B cell (primary cell): ENCODE data around the gene UQCC3. TPM values are rescaled to one million over a fixed set of nuclear protein-coding genes. Genes with fewer than 3 reads are reported as not detected.

Source experiments
- ATAC-seq: fragments of 200-7000 bp; cut with Tn5 transposase; one replicate; pipeline ENCODE4 v1.10.0; 2021; ENCODE audit warnings: low read depth, mild to moderate bottlenecking, moderate number of reproducible peaks, moderate library complexity
- CTCF ChIA-PET: fragments of 350-600 bp; sonication (Branson Sonifier 250); formaldehyde crosslinking; loops from one replicate; lab custom pipeline; 2021; ENCODE audit warnings: antibody characterized with exemption, inconsistent platforms; lab: Charles Lee
- POLR2A ChIA-PET: fragments of 350-600 bp; sonication (Branson Sonifier 250); formaldehyde crosslinking; loops from one replicate; lab custom pipeline; 2021; ENCODE audit warnings: antibody characterized with exemption; lab: Charles Lee
- DNase-seq: peaks from one replicate; pipeline ENCODE4 v3.0.0; 2013
- H2AFZ ChIP-seq: 2 replicates; pipeline ENCODE4 v1.6.1; 2012; ENCODE audit warnings: mild to moderate bottlenecking, low read depth, low read length; ENCODE audit not compliant: insufficient read depth, poor library complexity, severe bottlenecking
- H3K27ac ChIP-seq, 2 donors: 1 replicate in 1 of 2; 2 replicates in 1 of 2; pipeline ENCODE4 v1.5.1; 2012 to 2013; ENCODE audit warnings: low read length in 2 of 2, mild to moderate bottlenecking in 2 of 2, moderate library complexity in 1 of 2
- H3K27me3 ChIP-seq, 4 experiments: fragments of 200-600 bp in 1 of 4; sonication (generic) in 1 of 4; replicated peaks in 1 of 4; 1 replicate in 2 of 4; 2 replicates in 2 of 4; pipeline versions ENCODE4 v1.6.1 to v1.7.0; 2013 to 2016; ENCODE audit warnings: low read length in 3 of 4, mild to moderate bottlenecking in 2 of 4, mixed read lengths in 1 of 4, moderate library complexity in 1 of 4; ENCODE audit not compliant: insufficient read depth in 4 of 4, control insufficient read depth in 3 of 4; ENCODE audit errors: control extremely low read depth in 1 of 4
- H3K36me3 ChIP-seq, 2 experiments: replicated peaks in 1 of 2; 1 replicate in 1 of 2; 2 replicates in 1 of 2; pipeline versions ENCODE4 v1.6.1 to v1.7.1; 2013; ENCODE audit warnings: low read length in 1 of 2; ENCODE audit not compliant: insufficient read depth in 2 of 2, control insufficient read depth in 1 of 2; ENCODE audit errors: control extremely low read depth in 1 of 2, extremely low read depth in 1 of 2
- H3K4me1 ChIP-seq, 2 donors: fragments of 200-600 bp in 1 of 2; sonication (generic) in 1 of 2; 1 replicate in 1 of 2; 2 replicates in 1 of 2; pipeline versions ENCODE4 v1.5.1 to v1.6.1; 2013 to 2017; ENCODE audit warnings: low read length in 2 of 2; ENCODE audit not compliant: control insufficient read depth in 2 of 2, insufficient read depth in 2 of 2
- H3K4me2 ChIP-seq: replicated peaks from 2 replicates; pipeline ENCODE3; 2012; ENCODE audit warnings: mild to moderate bottlenecking, low read depth, low read length; ENCODE audit not compliant: poor library complexity, severe bottlenecking
- H3K4me3 ChIP-seq, 5 experiments: fragments of 200-600 bp in 1 of 5; sonication (generic) in 1 of 5; 1 replicate in 3 of 5; 2 replicates in 2 of 5; pipeline versions ENCODE4 v1.5.1 to v1.7.0; 2011 to 2016; ENCODE audit warnings: low read length in 4 of 5, mild to moderate bottlenecking in 4 of 5, low read depth in 2 of 5, control low read depth in 1 of 5, moderate library complexity in 1 of 5; ENCODE audit not compliant: insufficient read depth in 1 of 5; ENCODE audit errors: control extremely low read depth in 1 of 5, extremely low read depth in 1 of 5
- H3K79me2 ChIP-seq: fragments of 200-600 bp; sonication (generic); one replicate; pipeline ENCODE4 v1.6.0; 2016; ENCODE audit warnings: low read length; ENCODE audit not compliant: control insufficient read depth, insufficient read depth
- H3K9ac ChIP-seq: fragments of 200-600 bp; sonication (generic); 2 replicates; pipeline ENCODE4 v1.6.1; 2017; ENCODE audit warnings: mild to moderate bottlenecking, low read length, moderate library complexity
- H3K9me3 ChIP-seq, 3 donors: one replicate each; pipeline versions ENCODE4 v1.6.1 to v1.7.1; 2013; ENCODE audit warnings: low read length in 2 of 3; ENCODE audit not compliant: control insufficient read depth in 2 of 3, insufficient read depth in 1 of 3; ENCODE audit errors: control extremely low read depth in 1 of 3
- H4K20me1 ChIP-seq: 2 replicates; pipeline ENCODE4 v1.6.0; 2012; ENCODE audit warnings: mild to moderate bottlenecking, low read length; ENCODE audit not compliant: insufficient read depth, control insufficient read depth, poor library complexity, severe bottlenecking
- H3K27ac Mint-ChIP-seq: one replicate; pipeline ENCODE4 v1.8.0; 2021; ENCODE audit warnings: mixed read lengths
- H3K27me3 Mint-ChIP-seq: one replicate; pipeline ENCODE4 v1.8.0; 2021; ENCODE audit warnings: mixed read lengths
- H3K4me1 Mint-ChIP-seq: one replicate; pipeline ENCODE4 v1.8.0; 2021; ENCODE audit warnings: mixed read lengths
- H3K4me3 Mint-ChIP-seq: one replicate; pipeline ENCODE4 v1.8.0; 2021; ENCODE audit warnings: mixed read lengths
- H3K9me3 Mint-ChIP-seq: one replicate; pipeline ENCODE4 v1.8.0; 2022; ENCODE audit warnings: mixed read lengths; ENCODE audit not compliant: insufficient read depth
- CTCF ChIP-seq: fragments of 200-600 bp; IDR thresholded peaks from one replicate; pipeline ENCODE4 v1.8.0; 2022; ENCODE audit warnings: antibody characterized with exemption, mild to moderate bottlenecking
- EZH2 ChIP-seq: IDR thresholded peaks from 2 replicates; pipeline ENCODE4 v1.6.1; 2012; ENCODE audit warnings: borderline replicate concordance, low read depth, mild to moderate bottlenecking, moderate library complexity, low read length; ENCODE audit not compliant: insufficient read depth, poor library complexity, severe bottlenecking
- WGBS: methylation state at CpG from one replicate; pipeline ENCODE4 v1.1.5; 2013; ENCODE audit warnings: missing lambda C conversion rate; ENCODE audit not compliant: insufficient coverage; 5-methylcytosine and 5-hydroxymethylcytosine counted together
- intact Hi-C: fragments of 100-400 bp; cut with micrococcal nuclease; formaldehyde crosslinking; loops from one replicate; pipeline ENCODE4 v1.10.0; 2022
- polyA plus RNA-seq: library from polyadenylated mRNA; depleted of rRNA; stranded (reverse); fragments of >200 nt; gene quantifications from 2 replicates; pipeline ENCODE4 v1.2.3, GENCODE V29; 2012
- total RNA-seq, 2 donors: library from RNA; stranded (reverse); fragments of 120-200 nt in 1 of 2; gene quantifications; 1 replicate in 1 of 2; 2 replicates in 1 of 2; pipeline versions ENCODE4 v1.2.3 to v1.2.4, GENCODE V29; 2013 to 2022

UQCC3 gene
- total and polyA plus RNA-seq, 2 donors (not counting 1 experiment from before 2014, with no cell fraction given) = 5.6 to 6.5 TPM

GRCh38 chr11:62654297-62654696, 17.2 kb upstream of the UQCC3 start:
- Mint-ChIP-seq H3K27ac (peak overlapping the region; percentile 76), H3K27me3 (no peaks in the 10 kb centered on the region), H3K4me3 (peak overlapping the region; percentile 70), H3K9me3 (no peaks in the 10 kb centered on the region), H3K4me1 (peaks cover 22% of the 10 kb centered on the region)
- intact Hi-C loops = no loop called here
- H3K9ac ChIP-seq = no peak overlapping the region
- H3K36me3 ChIP-seq = peaks cover 0 to 6% of the 10 kb centered on the region in 2 experiments
- no peak for TF ChIP-seq CTCF
- TF ChIP-seq EZH2 = no peak
- H3K27me3 ChIP-seq = no peaks in the 10 kb centered on the region
- 82% methylated on average over 5 of the region's 11 CpGs for WGBS
- no peak overlapping the region for H3K4me2 ChIP-seq
- ATAC-seq (no peak), DNase-seq (no peak)
- H3K27ac ChIP-seq = no peak overlapping the region
- ChIA-PET POLR2A (interaction anchor here (0.6 to 4.6 kb wide), 4 partner anchors 10 to 1323 kb away, joined by 3 to 62 read pairs (median 6); partner anchors contain the start of genes C11orf98 and CSKMT), CTCF (interaction anchor here (0.7 to 2.5 kb wide), 3 partner anchors 11 to 55 kb away, joined by 3 to 13 read pairs (median 4); partner anchors contain the start of genes C11orf98 and CSKMT)
- peaks cover 22% of the 10 kb centered on the region for H3K79me2 ChIP-seq
- H2AFZ ChIP-seq = peak overlapping the region; percentile 65
- no peaks in the 10 kb centered on the region for H4K20me1 ChIP-seq
- H3K4me1 ChIP-seq = peaks cover 14 to 18% of the 10 kb centered on the region in 2 donors
- H3K9me3 ChIP-seq = no peaks in the 10 kb centered on the region
- H3K4me3 ChIP-seq = no peak overlapping the region

DNA sequence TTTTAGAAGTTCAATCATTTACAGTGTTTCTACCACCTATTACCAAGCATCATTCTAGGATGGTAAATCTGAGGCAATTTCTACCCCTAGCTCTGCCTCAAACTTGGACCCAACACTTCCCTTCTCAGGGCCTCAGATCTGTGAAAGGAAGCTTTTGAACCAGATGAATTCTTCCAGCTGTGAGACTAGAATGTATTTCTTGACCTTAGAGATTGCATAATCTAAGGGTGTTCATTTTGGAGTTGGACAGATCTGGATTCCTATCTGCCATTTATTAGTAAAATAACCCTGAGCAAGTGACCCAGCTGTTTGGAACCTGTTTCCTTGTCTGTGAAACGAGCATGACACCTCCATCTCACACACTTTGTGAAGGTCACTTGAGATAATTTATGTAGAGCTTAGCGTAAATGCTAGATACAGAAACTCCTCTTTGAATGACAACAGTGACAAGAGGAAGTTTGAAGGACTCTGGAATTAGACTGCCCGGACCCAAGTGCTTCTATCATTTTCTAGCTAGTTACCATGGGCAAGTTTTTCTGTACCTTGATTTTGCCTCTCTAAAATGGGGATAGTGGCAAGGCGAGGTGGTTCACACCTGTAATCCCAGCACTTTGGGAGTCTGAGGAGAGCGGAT, 14.6 kb upstream of the UQCC3 start:
- no peak overlapping the region for H3K4me3 ChIP-seq
- Mint-ChIP-seq H3K9me3 (no peaks in the 10 kb centered on the region), H3K4me3 (no peak overlapping the region), H3K27me3 (no peaks in the 10 kb centered on the region), H3K4me1 (peaks cover 16% of the 10 kb centered on the region), H3K27ac (no peak overlapping the region)
- no peaks in the 10 kb centered on the region for H3K9me3 ChIP-seq
- ChIA-PET POLR2A (interaction anchor here (0.5 to 1.4 kb wide), 4 partner anchors 9 to 134 kb away, joined by 3 to 6 read pairs (median 4); partner anchors contain the start of genes C11orf98 and CSKMT), CTCF (interaction anchor here (0.5 to 1.1 kb wide), 4 partner anchors 65 to 229 kb away, joined by 3 to 4 read pairs (median 3); partner anchors contain the start of gene TUT1)
- ATAC-seq (no peak), DNase-seq (no peak)
- intact Hi-C loops = no loop called here
- TF ChIP-seq CTCF (no peak), EZH2 (no peak)
- H3K4me2 ChIP-seq = no peak overlapping the region
- peaks cover 15% of the 10 kb centered on the region for H3K79me2 ChIP-seq
- no peaks in the 10 kb centered on the region for H3K27me3 ChIP-seq
- no peak overlapping the region for H3K9ac ChIP-seq
- H3K4me1 ChIP-seq = peaks cover 11 to 14% of the 10 kb centered on the region in 2 donors
- H3K27ac ChIP-seq = no peak overlapping the region
- H2AFZ ChIP-seq = no peak overlapping the region
- H4K20me1 ChIP-seq = no peaks in the 10 kb centered on the region
- 80% methylated on average over 1 of the region's 5 CpGs for WGBS
- peaks cover 0 to 2% of the 10 kb centered on the region in 2 experiments for H3K36me3 ChIP-seq
